ENCODE results near the gene PRELID1.

PRELID1 gene

GRCh38 chr5:177309351-177310191 lies 6.0 kb downstream of the PRELID1 start:
- peaks cover 22% of the 10 kb centered on the region for H3K36me3 ChIP-seq (ENCODE audit: control insufficient read depth, low read depth, low read length)
- H3K4me1 ChIP-seq (ENCODE audit: control insufficient read depth, low read depth, low read length), result peaks cover 8% of the 10 kb centered on the region
- no peak overlapping the region for H3K27ac ChIP-seq (ENCODE audit: low read length)
- H3K9me3 ChIP-seq (ENCODE audit: control insufficient read depth, low read depth, low read length), result no peaks in the 10 kb centered on the region
- no peak overlapping the region for H3K9ac ChIP-seq (ENCODE audit: low read length)
- H3K27me3 ChIP-seq (ENCODE audit: control insufficient read depth, insufficient read depth, low read length), result no peaks in the 10 kb centered on the region
- H3K4me3 ChIP-seq (ENCODE audit: low read length), result no peak overlapping the region

- Histone ChIP-seq H3K27me3 (ENCODE audit: control insufficient read depth, insufficient read depth, low read length) (no peaks in the 10 kb centered on the region), H3K9ac (ENCODE audit: low read length) (no peak overlapping the region), H3K9me3 (ENCODE audit: control insufficient read depth, low read depth, low read length) (no peaks in the 10 kb centered on the region), H3K27ac (ENCODE audit: low read length) (no peak overlapping the region), H3K4me1 (ENCODE audit: control insufficient read depth, low read depth, low read length) (peaks cover 4% of the 10 kb centered on the region), H3K36me3 (ENCODE audit: control insufficient read depth, low read depth, low read length) (peaks cover 17% of the 10 kb centered on the region), H3K4me3 (ENCODE audit: low read length) (no peak overlapping the region)
Measured at GRCh38 chr5:177310332-177310731, 6.7 kb downstream of the PRELID1 start.

- H3K9ac ChIP-seq (ENCODE audit: low read length), result no peak overlapping the region
- H3K27me3 ChIP-seq (ENCODE audit: control insufficient read depth, insufficient read depth, low read length), result no peaks in the 10 kb centered on the region
- no peaks in the 10 kb centered on the region for H3K9me3 ChIP-seq (ENCODE audit: control insufficient read depth, low read depth, low read length)
- H3K36me3 ChIP-seq (ENCODE audit: control insufficient read depth, low read depth, low read length), result peaks cover 11% of the 10 kb centered on the region
- H3K4me1 ChIP-seq (ENCODE audit: control insufficient read depth, low read depth, low read length), result peaks cover 4% of the 10 kb centered on the region
- H3K4me3 ChIP-seq (ENCODE audit: low read length), result peak overlapping the region; percentile 82
- no peak overlapping the region for H3K27ac ChIP-seq (ENCODE audit: low read length)
Measured at GRCh38 chr5:177310757-177311391, 7.3 kb downstream of the PRELID1 start.

- Histone ChIP-seq H3K9me3 (ENCODE audit: control insufficient read depth, low read depth, low read length) (no peaks in the 10 kb centered on the region), H3K27me3 (ENCODE audit: control insufficient read depth, insufficient read depth, low read length) (no peaks in the 10 kb centered on the region), H3K9ac (ENCODE audit: low read length) (peak overlapping the region; percentile 86), H3K36me3 (ENCODE audit: control insufficient read depth, low read depth, low read length) (peaks cover 7% of the 10 kb centered on the region), H3K4me1 (ENCODE audit: control insufficient read depth, low read depth, low read length) (peaks cover 4% of the 10 kb centered on the region), H3K27ac (ENCODE audit: low read length) (no peak overlapping the region), H3K4me3 (ENCODE audit: low read length) (peak overlapping the region; percentile 82)
Measured at GRCh38 chr5:177311392-177311722, 7.8 kb downstream of the PRELID1 start.

- Histone ChIP-seq H3K4me3 (ENCODE audit: low read length) (peak within 1 kb of the TSS; percentile 82), H3K9ac (ENCODE audit: low read length) (peak within 1 kb of the TSS; percentile 86), H3K27ac (ENCODE audit: low read length) (no peak within 1 kb of the TSS), H3K36me3 (ENCODE audit: control insufficient read depth, low read depth, low read length) (peaks cover under 1% of the 10 kb centered on the region), H3K9me3 (ENCODE audit: control insufficient read depth, low read depth, low read length) (no peaks in the 10 kb centered on the region), H3K4me1 (ENCODE audit: control insufficient read depth, low read depth, low read length) (peaks cover 4% of the 10 kb centered on the region), H3K27me3 (ENCODE audit: control insufficient read depth, insufficient read depth, low read length) (no peaks in the 10 kb centered on the region)
Measured at GRCh38 chr5:177311723-177312648, 8.4 kb downstream of the PRELID1 start, which contains the start of gene MXD3. Gene MXD3, minus strand, starts transcription at chr5:177311898. Its CDS starts 68 bp downstream, at chr5:177311830.

GRCh38 chr5:177312649-177313181 lies 9.1 kb downstream of the PRELID1 start:
- H3K36me3 ChIP-seq (ENCODE audit: control insufficient read depth, low read depth, low read length), result no peaks in the 10 kb centered on the region
- peak overlapping the region; percentile 69 for H3K9ac ChIP-seq (ENCODE audit: low read length)
- H3K27ac ChIP-seq (ENCODE audit: low read length), result no peak overlapping the region
- H3K4me3 ChIP-seq (ENCODE audit: low read length), result peak overlapping the region; percentile 82
- H3K9me3 ChIP-seq (ENCODE audit: control insufficient read depth, low read depth, low read length), result no peaks in the 10 kb centered on the region
- H3K27me3 ChIP-seq (ENCODE audit: control insufficient read depth, insufficient read depth, low read length), result no peaks in the 10 kb centered on the region
- peaks cover 4% of the 10 kb centered on the region for H3K4me1 ChIP-seq (ENCODE audit: control insufficient read depth, low read depth, low read length)

- peaks cover 4% of the 10 kb centered on the region for H3K4me1 ChIP-seq (ENCODE audit: control insufficient read depth, low read depth, low read length)
- H3K9ac ChIP-seq (ENCODE audit: low read length), result no peak overlapping the region
- no peaks in the 10 kb centered on the region for H3K27me3 ChIP-seq (ENCODE audit: control insufficient read depth, insufficient read depth, low read length)
- H3K9me3 ChIP-seq (ENCODE audit: control insufficient read depth, low read depth, low read length), result no peaks in the 10 kb centered on the region
- H3K4me3 ChIP-seq (ENCODE audit: low read length), result no peak overlapping the region
- H3K36me3 ChIP-seq (ENCODE audit: control insufficient read depth, low read depth, low read length), result no peaks in the 10 kb centered on the region
- no peak overlapping the region for H3K27ac ChIP-seq (ENCODE audit: low read length)
Measured at GRCh38 chr5:177313561-177314259, 10.1 kb downstream of the PRELID1 start.

GRCh38 chr5:177314376-177315342 lies 11.1 kb downstream of the PRELID1 start:
- H3K9me3 ChIP-seq (ENCODE audit: control insufficient read depth, low read depth, low read length), result no peaks in the 10 kb centered on the region
- no peaks in the 10 kb centered on the region for H3K36me3 ChIP-seq (ENCODE audit: control insufficient read depth, low read depth, low read length)
- H3K27me3 ChIP-seq (ENCODE audit: control insufficient read depth, insufficient read depth, low read length), result no peaks in the 10 kb centered on the region
- H3K4me1 ChIP-seq (ENCODE audit: control insufficient read depth, low read depth, low read length), result peaks cover 4% of the 10 kb centered on the region
- H3K4me3 ChIP-seq (ENCODE audit: low read length), result no peak overlapping the region
- H3K9ac ChIP-seq (ENCODE audit: low read length), result no peak overlapping the region
- H3K27ac ChIP-seq (ENCODE audit: low read length), result no peak overlapping the region

- Histone ChIP-seq H3K36me3 (ENCODE audit: control insufficient read depth, low read depth, low read length) (no peaks in the 10 kb centered on the region), H3K9me3 (ENCODE audit: control insufficient read depth, low read depth, low read length) (no peaks in the 10 kb centered on the region), H3K4me3 (ENCODE audit: low read length) (no peak overlapping the region), H3K9ac (ENCODE audit: low read length) (no peak overlapping the region), H3K27ac (ENCODE audit: low read length) (no peak overlapping the region), H3K27me3 (ENCODE audit: control insufficient read depth, insufficient read depth, low read length) (no peaks in the 10 kb centered on the region), H3K4me1 (ENCODE audit: control insufficient read depth, low read depth, low read length) (peaks cover 4% of the 10 kb centered on the region)
Measured at GRCh38 chr5:177315411-177315810, 11.8 kb downstream of the PRELID1 start.

GRCh38 chr5:177316005-177316404 lies 12.4 kb downstream of the PRELID1 start:
- H3K9ac ChIP-seq (ENCODE audit: low read length), result no peak overlapping the region
- H3K36me3 ChIP-seq (ENCODE audit: control insufficient read depth, low read depth, low read length), result no peaks in the 10 kb centered on the region
- no peaks in the 10 kb centered on the region for H3K27me3 ChIP-seq (ENCODE audit: control insufficient read depth, insufficient read depth, low read length)
- H3K27ac ChIP-seq (ENCODE audit: low read length), result no peak overlapping the region
- H3K4me3 ChIP-seq (ENCODE audit: low read length), result no peak overlapping the region
- H3K9me3 ChIP-seq (ENCODE audit: control insufficient read depth, low read depth, low read length), result no peaks in the 10 kb centered on the region
- H3K4me1 ChIP-seq (ENCODE audit: control insufficient read depth, low read depth, low read length), result peaks cover 4% of the 10 kb centered on the region

Data from iPS-18a (cell line).